Measurements from ENCODE around the gene LCE1C.

DNA sequence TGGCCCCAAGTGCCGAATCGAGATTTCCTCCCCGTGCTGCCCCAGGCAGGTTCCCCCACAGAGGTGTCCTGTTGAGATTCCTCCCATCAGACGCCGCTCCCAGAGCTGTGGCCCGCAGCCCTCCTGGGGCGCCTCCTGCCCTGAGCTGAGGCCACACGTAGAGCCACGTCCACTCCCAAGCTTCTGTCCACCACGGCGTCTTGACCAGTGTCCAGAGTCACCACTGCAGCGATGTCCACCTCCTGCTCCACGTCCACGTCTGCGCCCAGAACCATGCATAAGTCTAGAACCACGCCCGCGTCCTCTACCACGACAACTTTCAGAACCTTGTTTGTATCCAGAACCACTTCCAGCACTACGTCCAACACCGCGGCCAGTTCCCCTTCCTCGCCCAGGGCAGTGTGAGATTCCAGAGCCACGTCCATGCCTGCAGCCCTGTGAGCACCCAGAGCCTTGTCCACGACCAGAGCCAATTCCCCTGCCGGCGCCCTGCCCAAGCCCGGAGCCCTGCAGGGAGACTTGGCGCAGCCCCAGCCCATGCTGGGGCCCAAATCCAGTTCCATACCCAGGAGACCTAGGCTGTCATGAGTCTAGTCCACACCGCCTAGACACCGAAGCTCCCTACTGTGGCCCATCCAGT is 45.8 kb downstream of the LCE1C start:
- TF ChIP-seq, protein P1, sequence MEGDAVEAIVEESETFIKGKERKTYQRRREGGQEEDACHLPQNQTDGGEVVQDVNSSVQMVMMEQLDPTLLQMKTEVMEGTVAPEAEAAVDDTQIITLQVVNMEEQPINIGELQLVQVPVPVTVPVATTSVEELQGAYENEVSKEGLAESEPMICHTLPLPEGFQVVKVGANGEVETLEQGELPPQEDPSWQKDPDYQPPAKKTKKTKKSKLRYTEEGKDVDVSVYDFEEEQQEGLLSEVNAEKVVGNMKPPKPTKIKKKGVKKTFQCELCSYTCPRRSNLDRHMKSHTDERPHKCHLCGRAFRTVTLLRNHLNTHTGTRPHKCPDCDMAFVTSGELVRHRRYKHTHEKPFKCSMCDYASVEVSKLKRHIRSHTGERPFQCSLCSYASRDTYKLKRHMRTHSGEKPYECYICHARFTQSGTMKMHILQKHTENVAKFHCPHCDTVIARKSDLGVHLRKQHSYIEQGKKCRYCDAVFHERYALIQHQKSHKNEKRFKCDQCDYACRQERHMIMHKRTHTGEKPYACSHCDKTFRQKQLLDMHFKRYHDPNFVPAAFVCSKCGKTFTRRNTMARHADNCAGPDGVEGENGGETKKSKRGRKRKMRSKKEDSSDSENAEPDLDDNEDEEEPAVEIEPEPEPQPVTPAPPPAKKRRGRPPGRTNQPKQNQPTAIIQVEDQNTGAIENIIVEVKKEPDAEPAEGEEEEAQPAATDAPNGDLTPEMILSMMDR (IDR thresholded peaks at IDR 0.05) = no peak
- TF ChIP-seq POLR2A (IDR thresholded peaks at IDR 0.05) = no peak
